Testis (tissue), 2 donors: ENCODE results near the gene SIL1.

Source experiments
- CTCF ChIP-seq, 3 experiments: fragments of 450-650 bp in 2 of 3; fragments of 200-600 bp in 1 of 3; sonication (generic) in 1 of 3; IDR thresholded peaks; one replicate each; pipeline ENCODE4 v1.5.1; 2016 to 2019; ENCODE audit warnings: antibody characterized with exemption in 3 of 3, mild to moderate bottlenecking in 2 of 3, moderate library complexity in 1 of 3
- POLR2A ChIP-seq: fragments of 450-650 bp; IDR thresholded peaks from one replicate; pipeline ENCODE4 v1.6.1; 2017; ENCODE audit warnings: antibody characterized with exemption, mild to moderate bottlenecking, moderate library complexity

DNA sequence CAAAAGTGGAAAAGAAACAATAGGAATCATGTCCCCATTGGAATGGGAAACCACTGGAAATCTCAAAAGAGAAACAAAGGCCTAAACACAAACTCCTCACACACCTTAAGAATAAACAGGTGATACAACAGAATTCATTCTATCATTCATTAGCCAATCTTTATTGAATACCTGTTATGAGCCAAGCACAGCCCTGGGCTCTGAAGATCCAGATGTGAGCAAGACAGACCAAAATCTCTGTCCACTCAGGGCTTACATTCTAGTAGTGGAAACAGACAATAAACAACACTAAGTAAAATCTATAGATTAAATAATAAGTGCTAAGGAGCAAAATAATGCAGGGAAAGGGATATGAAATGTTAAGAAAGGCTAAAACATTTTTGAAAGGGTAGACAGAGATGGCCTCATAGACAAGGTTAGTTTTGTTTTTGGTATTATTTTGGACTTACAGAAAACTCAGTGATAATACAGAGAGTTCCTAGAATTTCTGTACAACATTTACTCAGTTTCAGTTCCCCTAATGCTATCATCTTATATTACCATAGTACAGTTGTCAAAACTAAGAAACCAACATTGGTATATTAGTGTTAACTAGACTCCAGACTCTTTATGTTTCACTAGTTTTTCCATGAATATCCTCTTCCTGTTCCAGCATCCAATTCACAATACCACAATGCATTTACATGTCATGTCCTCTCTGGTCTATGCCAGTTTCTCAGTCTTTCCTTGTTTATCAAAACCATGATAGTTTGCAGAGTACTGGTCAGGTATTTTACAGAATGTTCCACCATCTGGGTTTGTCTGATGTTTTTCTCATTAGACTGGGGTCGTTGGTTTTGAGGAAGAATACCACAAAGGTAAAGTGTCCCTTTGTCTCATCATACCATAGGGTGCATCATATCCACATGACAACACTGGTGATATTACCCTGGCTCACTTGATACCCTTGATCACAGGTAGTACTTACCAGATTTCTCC is 103.7 kb downstream of the SIL1 start:
- TF ChIP-seq CTCF (IDR thresholded peaks at IDR 0.05) (no peak), POLR2A (no peak)
